HepG2 (cell line): Measurements from ENCODE around the gene HRH2. TPM values are rescaled to one million over a fixed set of nuclear protein-coding genes. Genes with fewer than 3 reads are reported as not detected.

Experiments used
- ATAC-seq: fragments of 200-7000 bp; cut with Tn5 transposase; 3 replicates; pipeline ENCODE4 v1.9.1; 2020; ENCODE audit warnings: mild to moderate bottlenecking, moderate library complexity
- BruUV-seq: library from RNA; stranded (reverse); fragments of 400-500 nt; replicated peaks from 2 replicates; lab custom pipeline; 2021; lab: Mats Ljungman, UMichigan
- CTCF ChIA-PET: fragments of 300-600 bp; formaldehyde crosslinking; extraction: SDS; loops from one replicate; lab custom pipeline; 2021; ENCODE audit warnings: low total read pairs, inconsistent platforms, low intra/inter-chr PET ratio; lab: Yijun Ruan, JAX
- POLR2A ChIA-PET: fragments of 350-600 bp; sonication (Branson Sonifier 250); formaldehyde crosslinking; loops from one replicate; lab custom pipeline; 2020; ENCODE audit warnings: antibody characterized with exemption, inconsistent platforms; lab: Yijun Ruan, JAX
- DNase-seq: peaks from one replicate; pipeline ENCODE4 v3.0.0-alpha.2; 2015; ENCODE audit warnings: low spot score
- FAIRE-seq: peaks from 3 replicates; lab custom pipeline; 2011; peaks lifted over from hg19 to GRCh38; lab: Jason Lieb, UNC
- H2AFZ ChIP-seq: one replicate; pipeline ENCODE4 v1.6.1; 2011; ENCODE audit warnings: low read length, inconsistent platforms
- H3K27ac ChIP-seq: fragments of 300-600 bp; 3 replicates; pipeline ENCODE4 v1.8.0; 2011; ENCODE audit warnings: mixed run types, mild to moderate bottlenecking, mixed read lengths, low read length, inconsistent platforms; ENCODE audit not compliant: insufficient read depth; ENCODE audit errors: extremely low read length
- H3K27me3 ChIP-seq, 2 experiments: fragments of 200-600 bp in 1 of 2; 2 replicates in 1 of 2; 3 replicates in 1 of 2; pipeline versions ENCODE4 v1.6.0 to v1.8.0; 2011; ENCODE audit warnings: low read length in 2 of 2, mild to moderate bottlenecking in 2 of 2, moderate library complexity in 2 of 2, inconsistent platforms in 1 of 2; ENCODE audit not compliant: insufficient read depth in 2 of 2, control insufficient read depth in 1 of 2
- H3K36me3 ChIP-seq, 2 experiments: fragments of 200-600 bp in 1 of 2; replicated peaks in 1 of 2; 2 replicates in 1 of 2; 3 replicates in 1 of 2; pipeline versions ENCODE4 v1.5.1 to v1.8.0; 2011; ENCODE audit warnings: low read length in 2 of 2, inconsistent platforms in 1 of 2; ENCODE audit not compliant: insufficient read depth in 2 of 2, control insufficient read depth in 1 of 2
- H3K4me1 ChIP-seq: 2 replicates; pipeline ENCODE4 v1.5.1; 2012; ENCODE audit warnings: low read length, inconsistent platforms; ENCODE audit not compliant: insufficient read depth
- H3K4me2 ChIP-seq: 2 replicates; pipeline ENCODE4 v1.6.0; 2011; ENCODE audit warnings: low read depth, low read length, inconsistent platforms
- H3K4me3 ChIP-seq, 3 experiments: fragments of 200-600 bp in 1 of 3; sonication (generic), shearing (Covaris generic) in 1 of 3; replicated peaks in 1 of 3; 2 replicates each; pipeline ENCODE4 v1.5.1; 2011 to 2016; ENCODE audit warnings: low read length in 3 of 3, inconsistent platforms in 2 of 3, low read depth in 2 of 3, mild to moderate bottlenecking in 2 of 3, control low read depth in 1 of 3, mixed read lengths in 1 of 3; ENCODE audit not compliant: insufficient read depth in 1 of 3
- H3K79me2 ChIP-seq: one replicate; pipeline ENCODE4 v1.6.1; 2011; ENCODE audit warnings: low read length, inconsistent platforms; ENCODE audit not compliant: insufficient read depth
- H3K9ac ChIP-seq: 2 replicates; pipeline ENCODE4 v1.6.0; 2011; ENCODE audit warnings: mild to moderate bottlenecking, low read depth, low read length, inconsistent platforms; ENCODE audit not compliant: insufficient read depth
- H3K9me3 ChIP-seq: 2 replicates; pipeline ENCODE4 v1.5.1; 2012; ENCODE audit warnings: mild to moderate bottlenecking, low read length
- H4K20me1 ChIP-seq: 2 replicates; pipeline ENCODE4 v1.6.0; 2011; ENCODE audit warnings: inconsistent platforms, mild to moderate bottlenecking, low read length, moderate library complexity; ENCODE audit not compliant: insufficient read depth
- DPF2 ChIP-seq: sonication (generic); formaldehyde crosslinking; IDR thresholded peaks from 2 replicates; pipeline ENCODE4 v1.4.0; 2020; ENCODE audit warnings: mild to moderate bottlenecking, low read depth, missing genetic modification reagents, borderline replicate concordance
- YY1 ChIP-seq: IDR thresholded peaks from 2 replicates; pipeline ENCODE4 v1.6.1; 2011; ENCODE audit warnings: low read length, low read depth, moderate library complexity, mild to moderate bottlenecking; ENCODE audit not compliant: insufficient read depth, insufficient replicate concordance
- ZBTB3 ChIP-seq: sonication (generic); formaldehyde crosslinking; IDR thresholded peaks from 2 replicates; pipeline ENCODE4 v1.4.0; 2020; ENCODE audit warnings: low read depth, mild to moderate bottlenecking, moderate library complexity, missing genetic modification reagents, borderline replicate concordance
- ZFP1 ChIP-seq: IDR thresholded peaks from 2 replicates; pipeline ENCODE4 v1.6.1; 2016
- ZMYM2 ChIP-seq: sonication (generic); formaldehyde crosslinking; IDR thresholded peaks from 2 replicates; pipeline ENCODE4 v1.8.0; 2022; ENCODE audit warnings: mild to moderate bottlenecking, missing genetic modification reagents
- ZNF547 ChIP-seq: sonication (generic); formaldehyde crosslinking; IDR thresholded peaks from 2 replicates; pipeline ENCODE4 v1.5.1; 2020; ENCODE audit warnings: mild to moderate bottlenecking, missing genetic modification reagents
- WGBS: methylation state at CpG from one replicate; pipeline ENCODE4 v1.1.6; 2017; ENCODE audit warnings: low lambda C conversion rate; 5-methylcytosine and 5-hydroxymethylcytosine counted together
- in situ Hi-C: cut with HindIII; loops from 2 replicates; pipeline ENCODE4 v1.10.0; 2017; ENCODE audit warnings: low pct_unique_long_range_greater_than_20kb; ENCODE audit not compliant: extremely low pct_ligation_motif_present
- intact Hi-C: fragments of 100-400 bp; cut with micrococcal nuclease; formaldehyde crosslinking; loops from one replicate; pipeline ENCODE4 v1.10.0; 2022; ENCODE audit not compliant: unreplicated experiment
- polyA plus RNA-seq, 8 experiments: library from polyadenylated mRNA; depleted of rRNA in 3 of 8; stranded (reverse) in 7 of 8; unstranded in 1 of 8; fragments of >200 nt; fragmentation: Illumina TruSeq in 4 of 8; extraction: Trizol in 4 of 8; gene quantifications; 2 replicates each; pipeline versions ENCODE4 v1.2.1 to v1.2.3, GENCODE V29; 2011 to 2016; ENCODE audit warnings: low read depth in 4 of 8, missing spikeins in 1 of 8, mixed read lengths in 1 of 8; ENCODE audit not compliant: insufficient read depth in 1 of 8
- total RNA-seq, 5 experiments: library from RNA; depleted of rRNA; stranded (reverse); fragments of >200 nt; fragmentation: Illumina TruSeq; extraction: Trizol; gene quantifications; 2 replicates each; pipeline ENCODE4 v1.2.3, GENCODE V29; 2016; ENCODE audit warnings: low read depth in 1 of 5
- TF ChIP-seq, protein P1 (sequence below): sonication (generic); formaldehyde crosslinking; IDR thresholded peaks from 2 replicates; pipeline ENCODE4 v1.8.0; 2022; ENCODE audit warnings: mild to moderate bottlenecking, missing genetic modification reagents, borderline replicate concordance

Gene HRH2
- total and polyA plus RNA-seq, 2 of the 13 experiments (the other 11 are each of a cell fraction or from before 2014, with no cell fraction given): not detected

DNA sequence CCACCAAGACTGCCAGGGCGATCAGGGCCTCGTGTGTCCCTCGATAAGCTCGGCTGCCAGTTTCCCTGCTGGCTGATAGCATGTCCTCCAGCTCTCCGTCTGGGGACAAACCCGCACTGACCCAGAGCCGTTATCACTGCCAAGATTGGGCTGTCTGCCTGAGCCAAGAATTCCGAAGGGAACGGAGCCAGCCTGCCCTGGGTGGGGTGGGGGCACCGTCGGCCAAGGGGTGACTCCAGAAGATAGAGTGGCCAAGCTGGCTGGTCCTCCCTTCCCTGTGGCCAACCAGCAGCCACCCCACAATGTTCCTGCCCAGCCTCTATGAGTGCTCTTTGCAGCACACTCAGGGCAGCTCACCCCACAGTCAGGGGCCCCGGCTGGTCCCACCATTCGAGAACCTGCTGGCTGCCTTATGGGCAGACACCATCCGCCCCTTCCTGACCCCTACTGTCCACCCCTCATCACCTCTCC, 29.4 kb downstream of the HRH2 start (continued):
- no peak for TF ChIP-seq ZBTB3 (CRISPR knock-in tag)
- no peak for TF ChIP-seq ZMYM2 (CRISPR knock-in tag)
- TF ChIP-seq ZFP1 (CRISPR knock-in tag): no peak
- no peak for TF ChIP-seq YY1
- no peak for TF ChIP-seq ZNF547
- TF ChIP-seq DPF2 (CRISPR knock-in tag): no peak

DNA sequence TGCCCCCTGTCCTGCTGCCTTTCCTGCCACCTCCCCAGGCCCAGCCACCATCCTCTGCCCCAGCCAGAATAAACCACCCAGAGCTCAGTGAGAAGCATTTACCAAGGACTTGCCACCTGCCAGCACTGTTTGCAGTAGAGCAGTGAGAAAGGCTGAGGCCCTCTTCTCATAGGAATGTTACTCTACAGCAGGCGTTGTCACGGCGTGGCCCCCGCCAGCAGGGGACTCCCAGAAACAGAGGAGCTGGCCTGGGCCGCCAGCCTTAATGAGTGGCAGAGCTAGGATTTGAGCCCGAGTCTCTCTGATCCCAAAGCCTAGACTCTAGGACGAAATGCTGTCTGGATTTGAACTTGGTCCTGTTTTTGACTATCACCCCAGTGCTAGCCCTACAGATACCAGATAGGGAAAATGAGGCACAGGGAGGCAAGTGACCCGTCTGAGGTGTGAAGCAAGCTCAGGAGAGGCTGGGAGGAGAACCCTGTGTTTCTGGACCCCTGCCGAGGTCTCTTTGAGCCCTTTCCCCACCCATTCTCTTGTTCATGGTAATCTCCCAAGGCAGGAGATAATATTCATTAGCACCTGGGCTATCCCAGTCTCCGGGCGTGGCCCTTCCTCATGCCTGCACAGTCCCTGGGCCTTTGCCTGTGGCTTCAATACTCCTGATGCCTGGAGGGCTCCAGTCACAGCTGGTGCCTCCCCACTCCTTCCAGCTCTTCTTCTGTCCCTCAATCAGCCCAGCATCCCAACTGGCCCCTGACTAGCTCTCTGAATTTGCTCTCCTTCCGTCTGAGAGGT, 30.7 kb downstream of the HRH2 start:
- peaks cover 1 to 20% of the 10 kb centered on the region in 2 experiments; a peak in 3 of 5 replicates for H3K27me3 ChIP-seq
- CTCF ChIA-PET: no interaction called here
- H4K20me1 ChIP-seq: no peaks in the 10 kb centered on the region
- BruUV-seq: no TSS peak
- in situ Hi-C loops: no loop called here
- H3K9me3 ChIP-seq: no peaks in the 10 kb centered on the region
- no peak overlapping the region for H2AFZ ChIP-seq
- no peak overlapping the region for H3K27ac ChIP-seq
- no peak overlapping the region for H3K9ac ChIP-seq
- ATAC-seq (no peak; the same call in 2 of the 3 replicates), FAIRE-seq (no peak)
- intact Hi-C loops: no loop called here
- POLR2A ChIA-PET: no interaction called here
- H3K4me3 ChIP-seq: no peak overlapping the region
- H3K4me1 ChIP-seq: no peaks in the 10 kb centered on the region
- TF ChIP-seq, protein P1, sequence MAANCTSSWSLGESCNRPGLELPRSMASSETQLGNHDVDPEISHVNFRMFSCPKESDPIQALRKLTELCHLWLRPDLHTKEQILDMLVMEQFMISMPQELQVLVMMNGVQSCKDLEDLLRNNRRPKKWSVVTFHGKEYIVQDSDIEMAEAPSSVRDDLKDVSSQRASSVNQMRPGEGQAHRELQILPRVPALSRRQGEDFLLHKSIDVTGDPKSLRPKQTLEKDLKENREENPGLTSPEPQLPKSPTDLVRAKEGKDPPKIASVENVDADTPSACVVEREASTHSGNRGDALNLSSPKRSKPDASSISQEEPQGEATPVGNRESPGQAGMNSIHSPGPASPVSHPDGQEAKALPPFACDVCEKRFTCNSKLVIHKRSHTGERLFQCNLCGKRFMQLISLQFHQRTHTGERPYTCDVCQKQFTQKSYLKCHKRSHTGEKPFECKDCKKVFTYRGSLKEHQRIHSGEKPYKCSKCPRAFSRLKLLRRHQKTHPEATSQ (CRISPR knock-in tag): no peak
- TF ChIP-seq, all 625 proteins: peak for 0
- DNase-seq: no peak
- H3K4me2 ChIP-seq: no peak overlapping the region
- H3K79me2 ChIP-seq: no peaks in the 10 kb centered on the region
- WGBS: 23% methylated on average over 7 of the region's 12 CpGs
- no peaks in the 10 kb centered on the region for H3K36me3 ChIP-seq
